GM23338 (cell line): ENCODE data around the gene STEAP3. TPM values are rescaled to one million over a fixed set of nuclear protein-coding genes. Genes with fewer than 3 reads are reported as not detected.
A peak's percentile ranks its signal among the peaks of the same experiment; 100 is the strongest.

Experiments
- ATAC-seq: fragments of 200-7000 bp; cut with Tn5 transposase; 3 replicates; pipeline ENCODE4 v1.9.1; 2020
- DNase-seq: peaks from one replicate; pipeline ENCODE4 v3.0.0-alpha.2; 2015; ENCODE audit warnings: low spot score
- H2AFZ ChIP-seq: fragments of 200-600 bp; sonication (generic); 2 replicates; pipeline ENCODE4 v1.8.0; 2016; ENCODE audit warnings: antibody characterized with exemption, mild to moderate bottlenecking, moderate library complexity
- H3F3A ChIP-seq: fragments of 200-600 bp; sonication (generic); replicated peaks from 2 replicates; pipeline ENCODE4 v1.8.0; 2017; ENCODE audit warnings: antibody characterized with exemption, mixed run types, low read depth
- H3K27ac ChIP-seq: fragments of 200-600 bp; sonication (generic); 2 replicates; pipeline ENCODE4 v1.6.1; 2016; ENCODE audit warnings: low read depth
- H3K27me3 ChIP-seq: fragments of 200-600 bp; sonication (generic); 2 replicates; pipeline ENCODE4 v1.8.0; 2016; ENCODE audit warnings: mild to moderate bottlenecking, mixed run types, moderate library complexity; ENCODE audit not compliant: insufficient read depth
- H3K36me3 ChIP-seq: fragments of 200-600 bp; sonication (generic); 2 replicates; pipeline ENCODE4 v1.8.0; 2016; ENCODE audit warnings: mild to moderate bottlenecking; ENCODE audit not compliant: insufficient read depth
- H3K4me1 ChIP-seq: fragments of 200-600 bp; sonication (generic); 2 replicates; pipeline ENCODE4 v1.8.0; 2016; ENCODE audit warnings: mild to moderate bottlenecking, moderate library complexity; ENCODE audit not compliant: insufficient read depth
- H3K4me2 ChIP-seq: fragments of 200-600 bp; sonication (generic); 2 replicates; pipeline ENCODE4 v1.7.1; 2017; ENCODE audit warnings: mixed run types
- H3K4me3 ChIP-seq: fragments of 200-600 bp; sonication (generic); 2 replicates; pipeline ENCODE4 v1.6.1; 2016; ENCODE audit warnings: mixed run types
- H3K79me2 ChIP-seq: fragments of 200-600 bp; sonication (generic); replicated peaks from 2 replicates; pipeline ENCODE4 v1.8.0; 2017; ENCODE audit warnings: mild to moderate bottlenecking; ENCODE audit not compliant: insufficient read depth
- H3K9me2 ChIP-seq: fragments of 200-600 bp; sonication (generic); 2 replicates; pipeline ENCODE4 v1.8.0; 2017; ENCODE audit not compliant: insufficient read depth
- H4K20me1 ChIP-seq: fragments of 200-600 bp; sonication (generic); replicated peaks from 2 replicates; pipeline ENCODE4 v1.8.0; 2017; ENCODE audit warnings: mild to moderate bottlenecking; ENCODE audit not compliant: insufficient read depth
- H3K27ac Mint-ChIP-seq: 2 replicates; pipeline ENCODE4 v1.8.0; 2020; ENCODE audit warnings: inconsistent platforms, mild to moderate bottlenecking, moderate library complexity, mixed read lengths
- H3K27me3 Mint-ChIP-seq: 3 replicates; pipeline ENCODE4 v1.8.0; 2022; ENCODE audit warnings: low read depth, mild to moderate bottlenecking, moderate library complexity, mixed read lengths, inconsistent platforms; ENCODE audit not compliant: insufficient read depth, poor library complexity
- H3K36me3 Mint-ChIP-seq: 3 replicates; pipeline ENCODE4 v1.8.0; 2021; ENCODE audit warnings: low read depth, mild to moderate bottlenecking, inconsistent platforms, moderate library complexity, mixed read lengths
- H3K4me1 Mint-ChIP-seq: 3 replicates; pipeline ENCODE4 v1.8.0; 2020; ENCODE audit warnings: mild to moderate bottlenecking, inconsistent platforms, mixed read lengths
- H3K4me3 Mint-ChIP-seq: 3 replicates; pipeline ENCODE4 v1.8.0; 2021; ENCODE audit warnings: moderate library complexity, mild to moderate bottlenecking, inconsistent platforms, mixed read lengths
- H3K9me3 Mint-ChIP-seq: 3 replicates; pipeline ENCODE4 v1.8.0; 2020; ENCODE audit warnings: moderate library complexity, mild to moderate bottlenecking, inconsistent platforms, mixed read lengths
- CREB1 ChIP-seq: fragments of 250-450 bp; sonication (Bioruptor Pico); IDR thresholded peaks from 2 replicates; pipeline ENCODE4 v1.5.0; 2020; ENCODE audit warnings: low read depth, mild to moderate bottlenecking, moderate library complexity
- EZH2 ChIP-seq: fragments of 200-600 bp; sonication (generic); IDR thresholded peaks from one replicate; pipeline ENCODE4 v1.8.0; 2017; ENCODE audit warnings: antibody characterized with exemption, mild to moderate bottlenecking, low read depth; ENCODE audit not compliant: unreplicated experiment
- EZH2phosphoT487 ChIP-seq: fragments of 200-600 bp; sonication (generic); IDR thresholded peaks from one replicate; pipeline ENCODE4 v1.8.1; 2018; ENCODE audit warnings: antibody characterized with exemption; ENCODE audit not compliant: unreplicated experiment
- JUNB ChIP-seq: IDR thresholded peaks from one replicate; pipeline ENCODE4 v1.6.1; 2016; ENCODE audit warnings: antibody characterized with exemption; ENCODE audit not compliant: unreplicated experiment
- NANOG ChIP-seq: IDR thresholded peaks from 2 replicates; pipeline ENCODE4 v1.6.1; 2016; ENCODE audit warnings: antibody characterized with exemption, borderline replicate concordance
- POLR2AphosphoS5 ChIP-seq: IDR thresholded peaks from 2 replicates; pipeline ENCODE4 v1.6.1; 2016; ENCODE audit warnings: antibody characterized with exemption, low read depth
- STAT1 ChIP-seq: IDR thresholded peaks from one replicate; pipeline ENCODE4 v1.6.1; 2016; ENCODE audit warnings: antibody characterized with exemption; ENCODE audit not compliant: unreplicated experiment
- ZNF114 ChIP-seq: fragments of 250-450 bp; sonication (Bioruptor Pico); IDR thresholded peaks from 2 replicates; pipeline ENCODE4 v1.5.0; 2020; ENCODE audit warnings: mild to moderate bottlenecking, moderate library complexity
- ZNF331 ChIP-seq: fragments of 250-450 bp; sonication (Bioruptor Pico); IDR thresholded peaks from 2 replicates; pipeline ENCODE4 v1.5.0; 2020; ENCODE audit warnings: low read depth, mild to moderate bottlenecking, moderate library complexity
- polyA plus RNA-seq: library from polyadenylated mRNA; unstranded; fragments of >200 nt; fragmentation: Nextera tagmentation; extraction: Ambion mirVana; gene quantifications from 2 replicates; pipeline ENCODE4 v1.2.1, GENCODE V29; 2016
- total RNA-seq: library from RNA; depleted of rRNA; stranded (reverse); fragments of >200 nt; shearing (Covaris generic); gene quantifications from 2 replicates; pipeline ENCODE4 v1.2.3, GENCODE V29; 2014
- TF ChIP-seq, protein P1 (sequence below), 2 experiments: fragments of 200-600 bp in 1 of 2; sonication (generic) in 1 of 2; conservative IDR thresholded peaks; 2 replicates each; pipeline versions ENCODE4 v1.5.1 to v1.6.1; 2016 to 2017; ENCODE audit warnings: antibody characterized with exemption in 2 of 2, low read depth in 2 of 2, mild to moderate bottlenecking in 2 of 2, moderate library complexity in 1 of 2
- TF ChIP-seq, protein P2 (sequence below): IDR thresholded peaks from 2 replicates; pipeline ENCODE4 v1.6.1; 2016; ENCODE audit warnings: antibody characterized with exemption
- TF ChIP-seq, protein P3 (sequence below): fragments of 250-450 bp; sonication (Bioruptor Pico); IDR thresholded peaks from 2 replicates; pipeline ENCODE4 v1.5.0; 2020; ENCODE audit warnings: mild to moderate bottlenecking, moderate library complexity
- TF ChIP-seq, protein P4 (sequence below): IDR thresholded peaks from one replicate; pipeline ENCODE4 v1.6.1; 2018; ENCODE audit warnings: antibody characterized with exemption; ENCODE audit not compliant: unreplicated experiment

The STEAP3 gene
- total and polyA plus RNA-seq, 2 experiments from 2014 or later = 8.6 to 27.3 TPM

DNA sequence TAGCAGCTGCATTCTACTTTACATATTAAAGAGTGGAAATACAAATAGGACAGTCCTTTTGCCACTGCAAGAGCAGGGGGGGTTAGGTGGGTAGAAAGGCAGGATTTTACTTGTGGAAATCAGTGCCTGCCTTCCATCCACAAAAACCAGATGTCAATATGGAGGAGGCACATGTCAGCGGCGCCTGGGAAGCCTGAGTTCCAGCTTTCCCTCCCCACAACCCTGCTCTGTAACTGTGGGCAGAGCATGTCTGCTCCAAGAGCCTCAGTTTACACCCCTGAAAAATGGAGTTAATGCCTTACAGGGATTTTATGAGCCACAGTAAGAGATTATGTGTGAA is 32.9 kb downstream of the STEAP3 start:
- H3K4me1 Mint-ChIP-seq = peaks cover 57% of the 10 kb centered on the region
- H3K4me3 Mint-ChIP-seq = 0 out of 3 replicates have a peak overlapping the region, but pooled peaks have one; percentile 36
- no peaks in the 10 kb centered on the region for H4K20me1 ChIP-seq

More for the DNA sequence above, 32.9 kb downstream of the STEAP3 start:
- no peaks in the 10 kb centered on the region for H3K9me2 ChIP-seq
- no peak for ATAC-seq
- H3K27me3 Mint-ChIP-seq = peaks cover 11% of the 10 kb centered on the region
- peaks cover 6% of the 10 kb centered on the region; the same call in 1 of the 2 replicates for H3F3A ChIP-seq
- H3K9me3 Mint-ChIP-seq = no peaks in the 10 kb centered on the region
- no peak overlapping the region for H2AFZ ChIP-seq
- DNase-seq = no peak
- peaks cover 34% of the 10 kb centered on the region for H3K36me3 Mint-ChIP-seq
- 0 out of 2 replicates have a peak, but pooled peaks cover 5% of the 10 kb centered on the region for H3K36me3 ChIP-seq
- H3K27ac Mint-ChIP-seq = peak overlapping the region; percentile 94
- H3K79me2 ChIP-seq = no peaks in the 10 kb centered on the region
- TF ChIP-seq, protein P1, sequence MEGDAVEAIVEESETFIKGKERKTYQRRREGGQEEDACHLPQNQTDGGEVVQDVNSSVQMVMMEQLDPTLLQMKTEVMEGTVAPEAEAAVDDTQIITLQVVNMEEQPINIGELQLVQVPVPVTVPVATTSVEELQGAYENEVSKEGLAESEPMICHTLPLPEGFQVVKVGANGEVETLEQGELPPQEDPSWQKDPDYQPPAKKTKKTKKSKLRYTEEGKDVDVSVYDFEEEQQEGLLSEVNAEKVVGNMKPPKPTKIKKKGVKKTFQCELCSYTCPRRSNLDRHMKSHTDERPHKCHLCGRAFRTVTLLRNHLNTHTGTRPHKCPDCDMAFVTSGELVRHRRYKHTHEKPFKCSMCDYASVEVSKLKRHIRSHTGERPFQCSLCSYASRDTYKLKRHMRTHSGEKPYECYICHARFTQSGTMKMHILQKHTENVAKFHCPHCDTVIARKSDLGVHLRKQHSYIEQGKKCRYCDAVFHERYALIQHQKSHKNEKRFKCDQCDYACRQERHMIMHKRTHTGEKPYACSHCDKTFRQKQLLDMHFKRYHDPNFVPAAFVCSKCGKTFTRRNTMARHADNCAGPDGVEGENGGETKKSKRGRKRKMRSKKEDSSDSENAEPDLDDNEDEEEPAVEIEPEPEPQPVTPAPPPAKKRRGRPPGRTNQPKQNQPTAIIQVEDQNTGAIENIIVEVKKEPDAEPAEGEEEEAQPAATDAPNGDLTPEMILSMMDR (conservative IDR thresholded peaks at IDR 0.05; ENCODE audit: low read depth in 2 of 2) = no peak
- TF ChIP-seq ZNF114 (CRISPR knock-in tag) = no peak
- TF ChIP-seq, protein P2, sequence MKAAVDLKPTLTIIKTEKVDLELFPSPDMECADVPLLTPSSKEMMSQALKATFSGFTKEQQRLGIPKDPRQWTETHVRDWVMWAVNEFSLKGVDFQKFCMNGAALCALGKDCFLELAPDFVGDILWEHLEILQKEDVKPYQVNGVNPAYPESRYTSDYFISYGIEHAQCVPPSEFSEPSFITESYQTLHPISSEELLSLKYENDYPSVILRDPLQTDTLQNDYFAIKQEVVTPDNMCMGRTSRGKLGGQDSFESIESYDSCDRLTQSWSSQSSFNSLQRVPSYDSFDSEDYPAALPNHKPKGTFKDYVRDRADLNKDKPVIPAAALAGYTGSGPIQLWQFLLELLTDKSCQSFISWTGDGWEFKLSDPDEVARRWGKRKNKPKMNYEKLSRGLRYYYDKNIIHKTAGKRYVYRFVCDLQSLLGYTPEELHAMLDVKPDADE = no peak
- TF ChIP-seq, protein P3, sequence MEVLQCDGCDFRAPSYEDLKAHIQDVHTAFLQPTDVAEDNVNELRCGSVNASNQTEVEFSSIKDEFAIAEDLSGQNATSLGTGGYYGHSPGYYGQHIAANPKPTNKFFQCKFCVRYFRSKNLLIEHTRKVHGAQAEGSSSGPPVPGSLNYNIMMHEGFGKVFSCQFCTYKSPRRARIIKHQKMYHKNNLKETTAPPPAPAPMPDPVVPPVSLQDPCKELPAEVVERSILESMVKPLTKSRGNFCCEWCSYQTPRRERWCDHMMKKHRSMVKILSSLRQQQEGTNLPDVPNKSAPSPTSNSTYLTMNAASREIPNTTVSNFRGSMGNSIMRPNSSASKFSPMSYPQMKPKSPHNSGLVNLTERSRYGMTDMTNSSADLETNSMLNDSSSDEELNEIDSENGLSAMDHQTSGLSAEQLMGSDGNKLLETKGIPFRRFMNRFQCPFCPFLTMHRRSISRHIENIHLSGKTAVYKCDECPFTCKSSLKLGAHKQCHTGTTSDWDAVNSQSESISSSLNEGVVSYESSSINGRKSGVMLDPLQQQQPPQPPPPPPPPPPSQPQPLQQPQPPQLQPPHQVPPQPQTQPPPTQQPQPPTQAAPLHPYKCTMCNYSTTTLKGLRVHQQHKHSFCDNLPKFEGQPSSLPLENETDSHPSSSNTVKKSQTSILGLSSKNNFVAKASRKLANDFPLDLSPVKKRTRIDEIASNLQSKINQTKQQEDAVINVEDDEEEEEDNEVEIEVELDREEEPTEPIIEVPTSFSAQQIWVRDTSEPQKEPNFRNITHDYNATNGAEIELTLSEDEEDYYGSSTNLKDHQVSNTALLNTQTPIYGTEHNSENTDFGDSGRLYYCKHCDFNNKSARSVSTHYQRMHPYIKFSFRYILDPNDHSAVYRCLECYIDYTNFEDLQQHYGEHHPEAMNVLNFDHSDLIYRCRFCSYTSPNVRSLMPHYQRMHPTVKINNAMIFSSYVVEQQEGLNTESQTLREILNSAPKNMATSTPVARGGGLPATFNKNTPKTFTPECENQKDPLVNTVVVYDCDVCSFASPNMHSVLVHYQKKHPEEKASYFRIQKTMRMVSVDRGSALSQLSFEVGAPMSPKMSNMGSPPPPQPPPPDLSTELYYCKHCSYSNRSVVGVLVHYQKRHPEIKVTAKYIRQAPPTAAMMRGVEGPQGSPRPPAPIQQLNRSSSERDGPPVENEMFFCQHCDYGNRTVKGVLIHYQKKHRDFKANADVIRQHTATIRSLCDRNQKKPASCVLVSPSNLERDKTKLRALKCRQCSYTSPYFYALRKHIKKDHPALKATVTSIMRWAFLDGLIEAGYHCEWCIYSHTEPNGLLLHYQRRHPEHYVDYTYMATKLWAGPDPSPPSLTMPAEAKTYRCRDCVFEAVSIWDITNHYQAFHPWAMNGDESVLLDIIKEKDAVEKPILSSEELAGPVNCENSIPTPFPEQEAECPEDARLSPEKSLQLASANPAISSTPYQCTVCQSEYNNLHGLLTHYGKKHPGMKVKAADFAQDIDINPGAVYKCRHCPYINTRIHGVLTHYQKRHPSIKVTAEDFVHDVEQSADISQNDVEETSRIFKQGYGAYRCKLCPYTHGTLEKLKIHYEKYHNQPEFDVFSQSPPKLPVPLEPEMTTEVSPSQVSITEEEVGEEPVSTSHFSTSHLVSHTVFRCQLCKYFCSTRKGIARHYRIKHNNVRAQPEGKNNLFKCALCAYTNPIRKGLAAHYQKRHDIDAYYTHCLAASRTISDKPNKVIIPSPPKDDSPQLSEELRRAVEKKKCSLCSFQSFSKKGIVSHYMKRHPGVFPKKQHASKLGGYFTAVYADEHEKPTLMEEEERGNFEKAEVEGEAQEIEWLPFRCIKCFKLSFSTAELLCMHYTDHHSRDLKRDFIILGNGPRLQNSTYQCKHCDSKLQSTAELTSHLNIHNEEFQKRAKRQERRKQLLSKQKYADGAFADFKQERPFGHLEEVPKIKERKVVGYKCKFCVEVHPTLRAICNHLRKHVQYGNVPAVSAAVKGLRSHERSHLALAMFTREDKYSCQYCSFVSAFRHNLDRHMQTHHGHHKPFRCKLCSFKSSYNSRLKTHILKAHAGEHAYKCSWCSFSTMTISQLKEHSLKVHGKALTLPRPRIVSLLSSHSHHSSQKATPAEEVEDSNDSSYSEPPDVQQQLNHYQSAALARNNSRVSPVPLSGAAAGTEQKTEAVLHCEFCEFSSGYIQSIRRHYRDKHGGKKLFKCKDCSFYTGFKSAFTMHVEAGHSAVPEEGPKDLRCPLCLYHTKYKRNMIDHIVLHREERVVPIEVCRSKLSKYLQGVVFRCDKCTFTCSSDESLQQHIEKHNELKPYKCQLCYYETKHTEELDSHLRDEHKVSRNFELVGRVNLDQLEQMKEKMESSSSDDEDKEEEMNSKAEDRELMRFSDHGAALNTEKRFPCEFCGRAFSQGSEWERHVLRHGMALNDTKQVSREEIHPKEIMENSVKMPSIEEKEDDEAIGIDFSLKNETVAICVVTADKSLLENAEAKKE (CRISPR knock-in tag) = no peak
- TF ChIP-seq EZH2phosphoT487 = no peak
- TF ChIP-seq POLR2AphosphoS5 = no peak
- TF ChIP-seq STAT1 = no peak
- TF ChIP-seq, protein P4, sequence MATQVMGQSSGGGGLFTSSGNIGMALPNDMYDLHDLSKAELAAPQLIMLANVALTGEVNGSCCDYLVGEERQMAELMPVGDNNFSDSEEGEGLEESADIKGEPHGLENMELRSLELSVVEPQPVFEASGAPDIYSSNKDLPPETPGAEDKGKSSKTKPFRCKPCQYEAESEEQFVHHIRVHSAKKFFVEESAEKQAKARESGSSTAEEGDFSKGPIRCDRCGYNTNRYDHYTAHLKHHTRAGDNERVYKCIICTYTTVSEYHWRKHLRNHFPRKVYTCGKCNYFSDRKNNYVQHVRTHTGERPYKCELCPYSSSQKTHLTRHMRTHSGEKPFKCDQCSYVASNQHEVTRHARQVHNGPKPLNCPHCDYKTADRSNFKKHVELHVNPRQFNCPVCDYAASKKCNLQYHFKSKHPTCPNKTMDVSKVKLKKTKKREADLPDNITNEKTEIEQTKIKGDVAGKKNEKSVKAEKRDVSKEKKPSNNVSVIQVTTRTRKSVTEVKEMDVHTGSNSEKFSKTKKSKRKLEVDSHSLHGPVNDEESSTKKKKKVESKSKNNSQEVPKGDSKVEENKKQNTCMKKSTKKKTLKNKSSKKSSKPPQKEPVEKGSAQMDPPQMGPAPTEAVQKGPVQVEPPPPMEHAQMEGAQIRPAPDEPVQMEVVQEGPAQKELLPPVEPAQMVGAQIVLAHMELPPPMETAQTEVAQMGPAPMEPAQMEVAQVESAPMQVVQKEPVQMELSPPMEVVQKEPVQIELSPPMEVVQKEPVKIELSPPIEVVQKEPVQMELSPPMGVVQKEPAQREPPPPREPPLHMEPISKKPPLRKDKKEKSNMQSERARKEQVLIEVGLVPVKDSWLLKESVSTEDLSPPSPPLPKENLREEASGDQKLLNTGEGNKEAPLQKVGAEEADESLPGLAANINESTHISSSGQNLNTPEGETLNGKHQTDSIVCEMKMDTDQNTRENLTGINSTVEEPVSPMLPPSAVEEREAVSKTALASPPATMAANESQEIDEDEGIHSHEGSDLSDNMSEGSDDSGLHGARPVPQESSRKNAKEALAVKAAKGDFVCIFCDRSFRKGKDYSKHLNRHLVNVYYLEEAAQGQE = no peak
- TF ChIP-seq JUNB = no peak
- no peak for TF ChIP-seq NANOG
- TF ChIP-seq CREB1 (CRISPR knock-in tag) = no peak
- TF ChIP-seq EZH2 = no peak
- TF ChIP-seq ZNF331 (CRISPR knock-in tag) = no peak
- peak overlapping the region; percentile 67 for H3K27ac ChIP-seq
- peak overlapping the region; percentile 29 for H3K4me3 ChIP-seq
- peak overlapping the region; percentile 55 for H3K4me2 ChIP-seq
- H3K27me3 ChIP-seq = no peaks in the 10 kb centered on the region
- peaks cover 43% of the 10 kb centered on the region for H3K4me1 ChIP-seq
